HS-27A (cell line): ENCODE data around the gene HTR3C.

ENCODE experiments used
- DNase-seq: peaks from one replicate; pipeline ENCODE4 v3.0.0-alpha.2; 2012; ENCODE audit warnings: low read depth, missing footprints

HTR3C gene

GRCh38 chr3:184092199-184092598 is 39.4 kb downstream of the HTR3C start:
- no peak for DNase-seq

- no peak for DNase-seq
These were observed 44.0 kb downstream of the HTR3C start, which contains the start of gene HTR3E for GRCh38 chr3:184096811-184097383. Gene HTR3E, plus strand, starts transcription at chr3:184097064. Its CDS starts 466 bp downstream, at chr3:184097530.

GRCh38 chr3:184097556-184097955 is 44.7 kb downstream of the HTR3C start:
- no peak for DNase-seq

- DNase-seq: no peak
These were observed 47.2 kb downstream of the HTR3C start for GRCh38 chr3:184099806-184100686.
